Measurements from ENCODE around the gene ATF2. TPM values are rescaled to one million over a fixed set of nuclear protein-coding genes. Genes with fewer than 3 reads are reported as not detected.

The ATF2 gene
- total and polyA plus RNA-seq, 2 of the 13 experiments (the other 11 are each of a cell fraction or from before 2014, with no cell fraction given) = 91.6 to 95.1 TPM

GRCh38 chr2:175181104-175181876 is 13.3 kb upstream of the ATF2 start, which contains the start of gene ATP5MC3 (continued):
- TF ChIP-seq ZBTB40 (IDR thresholded peaks at IDR 0.05) (peak; percentile 100), ZBTB40 (CRISPR knock-in tag; IDR thresholded peaks at IDR 0.05) (peak; percentile 100), POLR2AphosphoS2 (IDR thresholded peaks at IDR 0.05; ENCODE audit: low read depth, low read length) (no peak; the same call in 1 of the 2 replicates), ZFP82 (CRISPR knock-in tag; IDR thresholded peaks at IDR 0.05; ENCODE audit: borderline replicate concordance) (no peak; the same call in 1 of the 2 replicates), LCORL (IDR thresholded peaks at IDR 0.05) (peak; percentile 23; the same call in 1 of the 2 replicates), LCORL (CRISPR knock-in tag; IDR thresholded peaks at IDR 0.05) (peak; percentile 31), ZNF770 (CRISPR knock-in tag; IDR thresholded peaks at IDR 0.05) (peak; percentile 55), SSRP1 (CRISPR knock-in tag; IDR thresholded peaks at IDR 0.05) (peak; percentile 47; the same call in 1 of the 2 replicates), ZNF550 (CRISPR knock-in tag; IDR thresholded peaks at IDR 0.05; ENCODE audit: borderline replicate concordance) (no peak), CREBL2 (CRISPR knock-in tag; IDR thresholded peaks at IDR 0.05; ENCODE audit: borderline replicate concordance) (peak; percentile 78; the same call in 1 of the 2 replicates), SP1 (IDR thresholded peaks at IDR 0.05) (no peak), SP1 (CRISPR knock-in tag; IDR thresholded peaks at IDR 0.05) (peak; percentile 93), THAP9 (CRISPR knock-in tag; IDR thresholded peaks at IDR 0.05; ENCODE audit: borderline replicate concordance) (peak; percentile 94), ZIK1 (CRISPR knock-in tag; IDR thresholded peaks at IDR 0.05; ENCODE audit: borderline replicate concordance, low read depth) (peak; percentile 89; the same call in 1 of the 2 replicates), NCOA1 (CRISPR knock-in tag; IDR thresholded peaks at IDR 0.05) (no peak)

All from HepG2 (cell line).